ENCODE measurements around the gene IFITM1.

- TF ChIP-seq CTCF (IDR thresholded peaks at IDR 0.05) (no peak), POLR2AphosphoS5 (IDR thresholded peaks at IDR 0.05; ENCODE audit: insufficient read depth in 1 of 2, low read depth in 1 of 2) (no peak)
Observed at GRCh38 chr11:305844-306211, 8.0 kb upstream of the IFITM1 start.

All from vagina (tissue), 2 donors.